GM08714 (cell line): ENCODE results near the gene C1orf105.
A peak's percentile ranks its signal among the peaks of the same experiment; 100 is the strongest.

ENCODE experiments used
- H3K4me3 ChIP-seq: fragments of 200-500 bp; sonication (Bioruptor generic); 2 replicates; pipeline ENCODE4 v1.5.1; 2014; ENCODE audit warnings: mild to moderate bottlenecking, low read length, inconsistent platforms
- ZNF274 ChIP-seq: IDR thresholded peaks from 2 replicates; pipeline ENCODE4 v1.6.1; 2012; ENCODE audit warnings: mild to moderate bottlenecking, low read depth, low read length

Gene C1orf105

DNA sequence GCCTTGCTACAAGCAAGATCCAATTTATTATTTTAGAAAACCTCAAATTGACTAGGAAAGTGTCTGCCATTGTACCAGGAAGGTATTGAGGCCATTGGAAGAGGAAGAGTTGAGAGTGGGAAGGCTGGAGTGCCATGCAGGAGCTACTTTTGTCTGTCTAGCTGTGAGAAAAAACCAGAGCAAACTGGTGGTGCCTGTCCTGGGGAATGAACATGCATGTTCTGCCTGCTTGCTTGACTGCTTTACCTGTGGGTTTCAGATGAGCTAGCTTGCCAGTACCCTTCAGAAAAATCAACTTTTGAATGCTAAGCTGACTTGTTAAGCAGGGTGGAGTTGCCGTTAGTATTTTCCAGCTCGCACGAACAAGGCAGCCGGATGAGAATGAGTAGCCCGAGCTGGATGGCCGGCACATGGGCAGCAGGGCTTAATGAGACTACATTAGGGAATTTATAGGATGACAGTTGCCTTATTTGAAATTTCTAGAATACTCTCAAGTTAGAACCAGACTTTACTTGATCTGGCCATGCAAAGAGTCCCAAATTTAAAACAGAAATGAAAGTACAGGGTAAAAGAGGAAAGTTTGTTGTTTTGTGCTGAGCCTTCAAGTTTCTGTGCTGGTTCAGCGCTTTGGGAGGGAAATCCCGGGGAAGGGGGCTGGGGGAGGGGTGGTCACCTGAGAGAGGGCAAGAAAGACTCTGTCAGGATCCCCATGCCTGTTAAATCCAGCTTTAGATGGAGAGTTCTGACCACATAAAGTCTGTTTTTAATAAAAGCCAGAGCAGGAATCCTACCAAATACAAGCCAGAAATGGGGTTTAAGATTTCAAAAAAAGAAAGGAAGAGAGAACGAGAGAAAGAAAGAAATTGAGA is 29.6 kb upstream of the C1orf105 start:
- peak overlapping the region; percentile 50 for H3K4me3 ChIP-seq
- no peak for TF ChIP-seq ZNF274

DNA sequence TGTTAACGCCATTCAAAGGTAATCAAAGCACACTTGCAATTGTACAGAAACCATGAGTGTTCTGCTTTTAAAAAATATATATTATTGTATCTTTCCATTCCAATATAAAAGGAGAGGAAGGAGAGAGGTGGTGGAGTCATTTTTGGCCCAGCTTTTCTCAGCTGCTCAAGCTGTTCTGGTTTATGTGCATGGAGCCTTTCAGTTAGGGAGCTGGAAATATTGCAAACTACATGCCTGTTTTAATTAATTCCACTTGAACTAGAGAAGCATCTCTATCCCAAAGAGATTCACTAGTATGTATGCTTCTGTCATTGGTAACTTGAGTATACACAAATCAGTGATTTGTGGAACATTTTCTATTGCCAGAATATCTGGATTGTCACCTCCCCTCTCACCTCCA is 28.5 kb upstream of the C1orf105 start:
- no peak for TF ChIP-seq ZNF274
- H3K4me3 ChIP-seq: no peak overlapping the region; the same call in 1 of the 2 replicates

DNA sequence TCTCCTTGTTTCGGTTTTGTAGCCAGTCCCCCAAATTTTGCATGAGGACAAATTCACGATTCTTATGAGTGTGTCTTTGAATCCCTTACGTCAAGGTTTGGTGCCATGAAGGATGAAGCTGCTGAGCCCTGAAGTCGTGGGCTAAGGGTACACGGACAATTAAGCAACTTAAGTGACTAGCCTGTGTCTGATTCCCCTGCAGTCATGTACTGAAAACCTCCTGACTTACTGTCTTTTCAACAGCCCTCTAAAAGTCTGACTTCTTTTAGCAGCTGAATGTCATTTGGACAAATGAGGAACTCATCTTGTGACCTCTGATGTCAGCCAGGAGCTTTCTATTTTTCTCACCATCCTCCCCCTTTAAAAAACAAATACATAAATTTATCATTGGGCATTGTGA is 27.1 kb upstream of the C1orf105 start:
- peak overlapping the region; percentile 39; the same call in 1 of the 2 replicates for H3K4me3 ChIP-seq
- TF ChIP-seq ZNF274: no peak

DNA sequence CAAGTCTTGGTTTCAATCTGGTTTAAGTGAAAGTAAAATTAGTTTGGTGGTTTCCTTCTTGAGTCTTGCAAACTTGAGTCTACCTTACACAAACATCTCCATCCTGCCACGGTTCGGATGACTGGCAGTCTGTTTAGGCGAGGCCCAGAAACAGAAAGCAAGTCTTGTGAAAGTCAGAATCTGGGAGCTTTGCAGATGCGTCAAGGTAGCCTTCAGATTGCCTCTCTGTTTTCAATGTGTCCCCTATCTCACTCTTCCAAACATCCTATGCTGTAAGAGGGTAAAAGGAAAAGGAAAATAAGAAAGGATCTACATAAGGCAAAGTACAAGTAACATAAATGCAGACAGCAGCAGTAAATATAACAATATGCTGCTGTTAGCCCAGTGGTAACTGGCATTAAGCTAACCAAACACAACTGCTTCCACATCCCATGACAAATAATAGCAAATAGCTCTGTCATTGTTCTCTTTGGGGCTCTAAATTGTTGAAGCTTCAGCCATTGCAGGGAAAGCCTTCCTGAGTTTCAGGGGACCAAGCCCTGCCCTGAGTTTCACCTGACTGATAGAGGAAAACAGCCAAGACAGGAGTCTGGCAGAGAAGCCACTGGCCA is 26.2 kb upstream of the C1orf105 start:
- TF ChIP-seq ZNF274: no peak
- peak overlapping the region; percentile 38; the same call in 1 of the 2 replicates for H3K4me3 ChIP-seq

DNA sequence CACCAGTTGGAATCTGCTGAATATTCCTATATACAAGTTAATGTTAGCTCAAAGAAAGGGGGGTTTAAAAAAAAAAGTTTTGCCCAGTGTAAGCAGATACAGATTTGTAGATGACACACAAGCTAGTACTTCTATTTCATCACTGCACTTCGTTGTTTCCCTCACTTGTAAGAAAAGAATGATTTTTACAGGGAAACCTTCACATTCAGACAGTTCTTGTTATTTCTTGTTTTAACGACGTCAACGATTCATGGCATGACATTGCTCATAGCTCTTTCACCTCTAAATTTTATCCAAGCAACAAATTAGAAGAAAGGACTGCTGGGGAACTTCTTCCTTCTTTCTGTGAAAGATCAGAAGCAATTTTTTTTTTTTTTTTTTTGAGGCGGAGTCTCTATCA is 25.7 kb upstream of the C1orf105 start:
- no peak overlapping the region for H3K4me3 ChIP-seq
- no peak for TF ChIP-seq ZNF274

DNA sequence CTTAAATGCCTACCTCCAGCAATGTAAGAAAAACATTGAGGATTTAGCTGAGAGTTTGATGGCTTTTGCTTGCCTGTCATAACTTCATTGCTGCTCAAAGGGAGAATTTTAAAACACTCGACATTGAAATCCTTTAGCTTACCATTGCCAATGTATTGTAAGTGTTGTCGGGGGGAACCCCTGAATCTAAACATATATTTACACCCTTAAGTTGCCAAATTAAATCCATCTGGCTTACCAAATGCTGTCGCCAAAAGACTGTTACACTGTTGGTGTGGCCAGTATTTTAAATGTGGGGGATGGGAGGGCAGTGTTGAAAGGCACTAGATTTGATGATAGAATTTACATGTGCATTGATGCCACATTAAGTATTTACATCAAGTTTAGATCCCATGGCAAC is 24.9 kb upstream of the C1orf105 start:
- H3K4me3 ChIP-seq: no peak overlapping the region
- TF ChIP-seq ZNF274: no peak

DNA sequence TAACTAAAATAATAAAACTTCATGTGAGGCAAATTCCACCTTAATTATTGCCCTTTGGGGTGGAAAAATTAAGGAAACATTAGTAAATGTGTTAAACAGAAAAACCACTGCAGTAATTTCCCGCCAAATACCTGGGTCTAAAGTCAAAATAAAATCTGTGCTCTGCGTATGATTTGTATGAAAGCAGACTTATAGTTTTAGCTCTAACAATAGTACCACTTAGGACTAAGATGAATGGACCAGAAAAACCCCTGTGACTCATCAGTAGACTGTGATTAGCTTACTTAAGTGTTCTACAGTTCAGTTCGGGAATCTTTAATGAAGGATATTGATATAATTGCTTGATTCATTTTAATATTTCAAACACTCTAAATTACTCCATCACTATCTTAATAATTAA is 23.3 kb upstream of the C1orf105 start:
- no peak overlapping the region for H3K4me3 ChIP-seq
- TF ChIP-seq ZNF274: no peak

DNA sequence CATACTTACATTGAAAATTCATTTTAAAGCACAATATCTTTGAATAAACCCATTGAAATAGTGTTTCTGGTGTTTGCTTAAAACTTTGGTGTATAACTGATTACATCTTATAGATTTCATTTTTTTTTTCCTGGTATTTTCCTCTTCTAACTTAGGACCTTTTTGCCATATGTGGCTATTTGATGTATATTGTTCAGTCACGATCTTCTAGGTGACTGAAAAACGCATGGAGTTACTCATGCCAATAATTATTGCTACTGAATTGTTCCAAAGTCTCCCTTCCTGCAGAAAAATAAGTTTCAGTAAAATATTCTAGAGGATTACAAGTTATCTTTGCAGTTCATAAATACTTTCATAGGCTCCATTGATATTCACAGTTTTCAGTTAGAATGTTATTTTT is 22.9 kb upstream of the C1orf105 start:
- H3K4me3 ChIP-seq: no peak overlapping the region
- TF ChIP-seq ZNF274: no peak

DNA sequence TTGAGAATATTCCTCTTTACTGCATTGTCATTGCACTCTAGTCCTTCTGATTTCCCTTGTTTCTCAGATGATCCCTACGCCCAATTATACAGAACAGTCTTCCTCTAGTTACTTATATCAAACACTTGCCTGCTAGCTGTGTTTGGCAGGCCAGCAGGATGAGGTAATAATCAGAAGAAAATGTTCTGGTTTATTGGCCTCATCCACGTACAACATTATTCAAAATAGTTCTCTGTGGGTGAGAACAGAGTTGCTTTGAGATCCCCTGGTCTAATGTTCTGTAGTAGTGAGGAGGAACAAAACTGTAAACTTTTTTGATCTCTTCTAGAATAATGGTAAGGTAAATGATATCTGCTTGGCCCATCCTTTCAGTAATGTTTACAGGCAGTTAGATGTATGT is 22.3 kb upstream of the C1orf105 start:
- H3K4me3 ChIP-seq: no peak overlapping the region
- TF ChIP-seq ZNF274: no peak

DNA sequence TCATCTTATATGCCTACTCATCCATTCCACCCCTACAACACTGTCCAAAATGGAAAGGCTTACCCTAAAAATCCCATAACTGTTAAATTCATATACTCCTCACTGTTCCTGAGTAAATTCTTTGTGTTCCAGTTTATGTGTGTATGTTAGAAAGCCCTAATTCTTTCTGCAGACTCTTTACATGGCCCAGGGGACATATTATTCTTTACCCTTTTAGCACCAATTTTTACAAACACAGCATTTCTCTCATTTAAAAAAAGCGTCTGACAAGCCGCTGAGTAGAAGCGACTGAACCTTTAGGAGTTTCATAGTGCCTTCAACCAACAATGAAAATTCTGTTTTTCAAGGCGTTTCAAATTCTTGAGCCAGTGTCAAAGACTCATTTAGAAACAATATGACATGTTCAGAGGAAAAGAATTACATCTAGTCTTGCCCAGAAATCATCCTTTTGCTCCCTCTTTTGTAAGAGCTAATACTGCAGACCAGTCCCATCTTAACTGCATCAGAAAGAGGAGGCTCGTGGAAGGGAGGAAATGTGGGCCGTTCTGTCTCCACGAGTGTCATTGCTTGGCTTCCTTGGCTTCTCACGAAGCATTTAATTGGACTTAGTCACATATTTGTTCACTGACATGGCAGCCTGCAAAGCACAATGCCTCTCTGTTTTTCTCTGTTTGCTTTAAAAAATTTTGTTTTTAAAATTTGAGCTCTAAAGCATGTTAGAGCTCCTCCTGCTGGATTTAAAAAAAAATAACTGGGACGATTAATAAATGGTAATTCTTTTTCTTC is 21.3 kb upstream of the C1orf105 start:
- no peak for TF ChIP-seq ZNF274
- H3K4me3 ChIP-seq: peak overlapping the region; percentile 21; the same call in 1 of the 2 replicates

DNA sequence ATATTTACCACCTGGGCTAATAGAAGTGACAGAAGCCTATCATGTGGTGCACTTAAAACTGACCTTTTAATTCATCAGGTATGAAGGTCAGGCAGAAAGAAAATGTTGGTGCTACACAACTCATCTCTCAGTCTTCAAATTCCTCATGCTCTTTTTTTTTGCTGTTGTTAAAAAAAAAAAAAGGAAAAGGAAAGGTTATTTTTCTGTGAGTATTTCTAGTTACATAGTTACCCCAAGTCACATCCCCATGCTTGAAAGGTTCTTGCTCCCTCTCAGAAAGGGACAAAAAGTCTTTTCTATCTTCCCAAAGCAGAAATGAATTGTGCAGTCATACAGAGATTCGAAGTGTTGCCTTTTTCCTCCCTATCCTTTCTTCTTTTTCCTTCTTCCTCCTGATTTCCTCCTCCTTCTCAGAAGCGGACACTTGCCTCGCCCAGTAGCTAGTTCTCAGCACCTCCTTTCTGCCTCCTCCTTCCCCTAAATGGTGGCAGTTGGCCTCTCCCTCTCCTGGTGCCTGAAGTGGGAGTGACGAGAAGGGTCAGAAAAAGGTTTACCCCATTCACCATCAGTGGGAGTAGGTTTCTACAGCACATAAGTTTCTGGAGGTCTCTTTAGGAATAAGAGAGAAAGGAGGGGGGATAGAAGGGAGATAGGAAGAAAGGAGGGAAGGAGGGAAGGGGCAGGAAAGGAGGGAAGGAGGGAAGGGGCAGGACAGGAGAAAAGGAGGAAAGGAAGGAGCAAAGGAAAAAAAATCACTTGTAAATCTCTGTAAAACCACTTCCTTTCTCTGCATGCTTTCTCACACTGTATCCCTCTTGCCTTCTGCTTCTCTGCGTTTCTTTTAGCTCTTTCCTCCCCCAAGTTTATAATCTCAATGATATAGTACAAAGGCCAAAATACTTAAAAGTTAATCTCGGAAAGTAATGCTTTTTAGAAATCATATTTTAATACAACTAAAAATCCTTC is 20.4 kb upstream of the C1orf105 start:
- H3K4me3 ChIP-seq: no peak overlapping the region
- TF ChIP-seq ZNF274: no peak

DNA sequence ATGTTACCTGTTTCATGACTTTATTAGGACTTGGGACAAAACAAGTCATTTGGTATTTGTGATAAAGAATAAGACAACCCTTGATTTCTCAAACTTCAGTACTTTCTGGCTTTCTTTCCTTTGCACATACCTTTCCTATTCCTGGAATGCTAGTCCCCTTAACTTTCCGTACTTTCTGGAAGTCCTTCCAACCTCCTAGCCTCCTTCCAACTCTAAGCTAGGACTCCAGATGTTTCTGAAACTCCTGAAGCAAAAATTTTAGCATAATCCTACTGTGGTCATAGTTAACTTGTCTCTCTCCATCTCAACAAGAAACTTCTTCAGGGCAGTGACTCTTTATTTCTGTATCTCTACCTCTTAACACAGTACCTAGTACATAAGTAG is 19.8 kb upstream of the C1orf105 start:
- H3K4me3 ChIP-seq: no peak overlapping the region
- TF ChIP-seq ZNF274: no peak

DNA sequence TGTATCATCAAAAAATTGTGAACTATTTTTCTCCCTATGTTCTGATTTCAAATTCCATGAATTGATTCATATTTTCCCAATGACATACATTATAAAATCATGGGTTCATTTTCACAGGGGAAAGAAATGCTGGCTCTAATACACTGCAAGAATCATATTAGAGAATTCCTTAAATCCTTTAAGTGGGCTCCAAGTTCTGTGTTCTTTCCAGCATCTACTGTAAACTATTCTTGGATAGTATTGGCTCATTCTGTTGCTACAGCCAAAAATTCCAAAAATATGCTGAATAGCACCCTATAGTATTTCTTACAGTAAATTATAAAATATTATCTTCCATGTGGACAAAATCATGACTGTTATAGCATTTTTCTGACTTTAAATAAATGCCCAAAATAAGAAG is 19.0 kb upstream of the C1orf105 start:
- no peak overlapping the region for H3K4me3 ChIP-seq
- no peak for TF ChIP-seq ZNF274
